ENCODE results near the gene MAPKAP1.

DNA sequence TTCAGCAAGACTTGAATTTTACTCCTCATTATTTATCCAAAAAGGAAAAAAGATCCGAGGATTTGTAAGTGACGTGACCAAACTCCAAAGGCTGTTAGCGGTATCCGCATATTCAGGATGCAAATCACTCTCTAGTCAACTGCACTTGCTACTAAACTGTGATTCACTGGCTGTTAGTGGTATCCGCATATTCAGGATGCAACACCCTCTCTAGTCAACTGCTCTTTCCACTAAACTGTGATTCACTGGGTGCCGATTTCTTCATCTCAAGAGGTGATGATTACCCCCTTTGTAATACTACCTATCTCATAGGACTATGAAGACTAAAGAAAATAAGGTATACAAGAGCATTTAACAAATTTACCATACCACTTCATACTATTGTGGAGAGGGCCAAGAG, 5.7 kb downstream of the MAPKAP1 start:
- TF ChIP-seq, protein P1, sequence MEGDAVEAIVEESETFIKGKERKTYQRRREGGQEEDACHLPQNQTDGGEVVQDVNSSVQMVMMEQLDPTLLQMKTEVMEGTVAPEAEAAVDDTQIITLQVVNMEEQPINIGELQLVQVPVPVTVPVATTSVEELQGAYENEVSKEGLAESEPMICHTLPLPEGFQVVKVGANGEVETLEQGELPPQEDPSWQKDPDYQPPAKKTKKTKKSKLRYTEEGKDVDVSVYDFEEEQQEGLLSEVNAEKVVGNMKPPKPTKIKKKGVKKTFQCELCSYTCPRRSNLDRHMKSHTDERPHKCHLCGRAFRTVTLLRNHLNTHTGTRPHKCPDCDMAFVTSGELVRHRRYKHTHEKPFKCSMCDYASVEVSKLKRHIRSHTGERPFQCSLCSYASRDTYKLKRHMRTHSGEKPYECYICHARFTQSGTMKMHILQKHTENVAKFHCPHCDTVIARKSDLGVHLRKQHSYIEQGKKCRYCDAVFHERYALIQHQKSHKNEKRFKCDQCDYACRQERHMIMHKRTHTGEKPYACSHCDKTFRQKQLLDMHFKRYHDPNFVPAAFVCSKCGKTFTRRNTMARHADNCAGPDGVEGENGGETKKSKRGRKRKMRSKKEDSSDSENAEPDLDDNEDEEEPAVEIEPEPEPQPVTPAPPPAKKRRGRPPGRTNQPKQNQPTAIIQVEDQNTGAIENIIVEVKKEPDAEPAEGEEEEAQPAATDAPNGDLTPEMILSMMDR (IDR thresholded peaks at IDR 0.05), result no peak
- TF ChIP-seq POLR2AphosphoS5 (IDR thresholded peaks at IDR 0.05) (no peak), EP300 (IDR thresholded peaks at IDR 0.05) (no peak), POLR2A (IDR thresholded peaks at IDR 0.05) (no peak)

Measured in gastroesophageal sphincter (tissue), 3 donors.